ENCODE results near the gene NKX2-4.

- TF ChIP-seq HOXB6 (CRISPR knock-in tag; IDR thresholded peaks at IDR 0.05; ENCODE audit: borderline replicate concordance) (no peak), POLR2A (conservative IDR thresholded peaks at IDR 0.05) (no peak), MAX (CRISPR knock-in tag; IDR thresholded peaks at IDR 0.05) (no peak), CTCF (IDR thresholded peaks at IDR 0.05 in 2 of 3, conservative IDR thresholded peaks at IDR 0.05 in 1 of 3; ENCODE audit: insufficient read depth in 2 of 3, low read depth in 1 of 3, low read length in 3 of 3) (no peak), SREBF1 (IDR thresholded peaks at IDR 0.05; ENCODE audit: borderline replicate concordance, low read depth, low read length) (no peak), HCFC1 (IDR thresholded peaks at IDR 0.05; ENCODE audit: low read depth, low read length) (no peak), ZNF586 (CRISPR knock-in tag; conservative IDR thresholded peaks at IDR 0.05) (no peak), ETV6 (IDR thresholded peaks at IDR 0.05; ENCODE audit: borderline replicate concordance in 1 of 2, low read depth in 2 of 2, low read length in 1 of 2) (no peak), ETV6 (CRISPR knock-in tag; IDR thresholded peaks at IDR 0.05; ENCODE audit: borderline replicate concordance) (no peak), RCOR1 (IDR thresholded peaks at IDR 0.05; ENCODE audit: borderline replicate concordance in 1 of 2, low read depth in 2 of 2, low read length in 2 of 2) (no peak), EZH2 (IDR thresholded peaks at IDR 0.05; ENCODE audit: borderline replicate concordance, low read depth, low read length) (no peak), KLF13 (tag; IDR thresholded peaks at IDR 0.05; ENCODE audit: borderline replicate concordance, low read depth) (no peak), ZNF282 (CRISPR knock-in tag; IDR thresholded peaks at IDR 0.05) (no peak), GMEB1 (CRISPR knock-in tag; IDR thresholded peaks at IDR 0.05) (no peak), SP1 (CRISPR knock-in tag; IDR thresholded peaks at IDR 0.05) (no peak)
These were observed 2.8 kb downstream of the NKX2-4 start for GRCh38 chr20:21394551-21394950.
